Mucosa of descending colon (tissue), 3 donors: Measurements from ENCODE around the gene CLEC1A. TPM values are rescaled to one million over a fixed set of nuclear protein-coding genes. Genes with fewer than 3 reads are reported as not detected.

Source experiments
- ATAC-seq: fragments of 200-7000 bp; cut with Tn5 transposase; one replicate; pipeline ENCODE4 v1.9.1; 2020; ENCODE audit warnings: mild to moderate bottlenecking, moderate library complexity
- DNase-seq, 3 donors: peaks; one replicate each; pipeline ENCODE4 v3.0.0-alpha.2; 2020
- H3K36me3 ChIP-seq: fragments of 200-600 bp; one replicate; pipeline ENCODE4 v1.8.0; 2021; ENCODE audit warnings: low read depth, mild to moderate bottlenecking
- H3K4me1 ChIP-seq: fragments of 200-600 bp; one replicate; pipeline ENCODE4 v1.8.0; 2021; ENCODE audit warnings: low read depth, mild to moderate bottlenecking
- H3K4me3 ChIP-seq: fragments of 200-600 bp; one replicate; pipeline ENCODE4 v1.8.0; 2021; ENCODE audit warnings: mild to moderate bottlenecking
- H3K9me3 ChIP-seq: fragments of 200-600 bp; one replicate; pipeline ENCODE4 v1.8.0; 2021; ENCODE audit warnings: mild to moderate bottlenecking
- intact Hi-C, 2 donors: fragments of 100-400 bp; cut with DNase I in 1 of 2; cut with micrococcal nuclease in 1 of 2; formaldehyde crosslinking; loops; one replicate each; pipeline versions ENCODE4 v1.11.0 to v1.11.1; 2022; cut with DNase I, micrococcal nuclease
- total RNA-seq, 3 donors: library from RNA; stranded (reverse); fragmentation: NEBNext Ultra II Directional in 2 of 3; extraction: Animal tissue kit (Norgen Biotek cat#: 25700) in 2 of 3; gene quantifications; one replicate each; pipeline versions ENCODE4 v1.2.1 to v1.2.4, GENCODE V29; 2021 to 2023
- TF ChIP-seq, protein P1 (sequence below): fragments of 200-600 bp; IDR thresholded peaks from one replicate; pipeline ENCODE4 v1.8.0; 2022; ENCODE audit warnings: antibody characterized with exemption, mild to moderate bottlenecking
- donor health status: DM: no; HTN: no; CAD: no; lungs with moderate emphysema.
- donor health status: DM: no; HTN: no; CAD: no.
- donor health status: DM: no; HTN: yes; CAD: no.

CLEC1A gene
- total RNA-seq, 3 donors from 2014 or later: 0.67 to 2.8 (median 1.2) TPM

- no peaks in the 10 kb centered on the region for H3K4me1 ChIP-seq
- no peak for DNase-seq
- no peaks in the 10 kb centered on the region for H3K36me3 ChIP-seq
- H3K4me3 ChIP-seq: no peak overlapping the region
- no peaks in the 10 kb centered on the region for H3K9me3 ChIP-seq
- ATAC-seq: no peak
- TF ChIP-seq, protein P1, sequence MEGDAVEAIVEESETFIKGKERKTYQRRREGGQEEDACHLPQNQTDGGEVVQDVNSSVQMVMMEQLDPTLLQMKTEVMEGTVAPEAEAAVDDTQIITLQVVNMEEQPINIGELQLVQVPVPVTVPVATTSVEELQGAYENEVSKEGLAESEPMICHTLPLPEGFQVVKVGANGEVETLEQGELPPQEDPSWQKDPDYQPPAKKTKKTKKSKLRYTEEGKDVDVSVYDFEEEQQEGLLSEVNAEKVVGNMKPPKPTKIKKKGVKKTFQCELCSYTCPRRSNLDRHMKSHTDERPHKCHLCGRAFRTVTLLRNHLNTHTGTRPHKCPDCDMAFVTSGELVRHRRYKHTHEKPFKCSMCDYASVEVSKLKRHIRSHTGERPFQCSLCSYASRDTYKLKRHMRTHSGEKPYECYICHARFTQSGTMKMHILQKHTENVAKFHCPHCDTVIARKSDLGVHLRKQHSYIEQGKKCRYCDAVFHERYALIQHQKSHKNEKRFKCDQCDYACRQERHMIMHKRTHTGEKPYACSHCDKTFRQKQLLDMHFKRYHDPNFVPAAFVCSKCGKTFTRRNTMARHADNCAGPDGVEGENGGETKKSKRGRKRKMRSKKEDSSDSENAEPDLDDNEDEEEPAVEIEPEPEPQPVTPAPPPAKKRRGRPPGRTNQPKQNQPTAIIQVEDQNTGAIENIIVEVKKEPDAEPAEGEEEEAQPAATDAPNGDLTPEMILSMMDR: no peak
- intact Hi-C loops: no loop called here
These were observed 27.6 kb upstream of the CLEC1A start for GRCh38 chr12:10126413-10126812.

DNA sequence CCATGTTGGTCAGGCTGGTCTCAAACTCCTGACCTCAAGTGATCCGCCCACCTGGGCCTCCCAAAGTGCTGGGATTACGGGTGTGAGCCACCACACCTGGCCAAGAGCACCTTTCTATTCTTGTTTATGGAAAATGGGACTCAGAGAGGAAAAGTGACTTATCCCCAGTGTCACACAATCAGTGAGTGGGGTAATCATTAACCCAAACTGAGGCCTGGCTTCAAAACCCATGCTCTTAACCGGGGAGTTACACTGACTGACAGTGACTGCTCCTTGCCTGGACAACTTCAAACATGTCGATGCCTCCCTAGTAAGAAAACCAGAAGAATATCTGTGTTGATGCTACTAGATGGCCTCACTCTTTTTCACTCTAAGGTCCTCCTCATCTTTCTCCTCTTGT, 23.9 kb upstream of the CLEC1A start:
- H3K4me1 ChIP-seq: no peaks in the 10 kb centered on the region
- no peak overlapping the region for H3K4me3 ChIP-seq
- TF ChIP-seq, protein P1: no peak
- no peaks in the 10 kb centered on the region for H3K36me3 ChIP-seq
- H3K9me3 ChIP-seq: no peaks in the 10 kb centered on the region
- no peak for DNase-seq
- no peak for ATAC-seq
- intact Hi-C loops: no loop called here

DNA sequence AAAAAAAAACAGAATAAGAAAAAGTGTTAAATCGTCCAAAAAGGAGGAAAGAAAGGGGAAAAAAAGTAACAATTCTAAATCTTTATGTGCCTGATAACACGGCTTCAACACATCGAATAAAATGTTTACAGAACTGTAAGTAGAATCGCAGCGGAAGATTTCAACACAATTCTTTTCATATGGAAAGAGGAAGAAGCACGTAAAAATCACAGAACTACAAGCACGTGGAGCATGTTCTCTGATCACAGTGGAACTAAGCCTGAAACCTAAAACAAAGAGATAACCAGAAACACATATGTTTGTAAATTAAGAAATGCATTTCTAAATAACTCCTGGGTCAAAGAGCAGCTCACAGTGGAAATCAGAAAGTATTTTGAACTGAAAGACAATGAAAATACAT, 22.5 kb upstream of the CLEC1A start:
- no peaks in the 10 kb centered on the region for H3K4me1 ChIP-seq
- H3K4me3 ChIP-seq: no peak overlapping the region
- DNase-seq (no peak), ATAC-seq (no peak)
- no peaks in the 10 kb centered on the region for H3K9me3 ChIP-seq
- no peaks in the 10 kb centered on the region for H3K36me3 ChIP-seq
- intact Hi-C loops: no loop called here
- TF ChIP-seq, protein P1: no peak

GRCh38 chr12:10119066-10119465, 20.3 kb upstream of the CLEC1A start:
- Histone ChIP-seq H3K36me3 (no peaks in the 10 kb centered on the region), H3K4me3 (no peak overlapping the region), H3K4me1 (no peaks in the 10 kb centered on the region), H3K9me3 (no peaks in the 10 kb centered on the region)
- intact Hi-C loops: no loop called here
- DNase-seq: no peak
- ATAC-seq: no peak
- TF ChIP-seq, protein P1: no peak

DNA sequence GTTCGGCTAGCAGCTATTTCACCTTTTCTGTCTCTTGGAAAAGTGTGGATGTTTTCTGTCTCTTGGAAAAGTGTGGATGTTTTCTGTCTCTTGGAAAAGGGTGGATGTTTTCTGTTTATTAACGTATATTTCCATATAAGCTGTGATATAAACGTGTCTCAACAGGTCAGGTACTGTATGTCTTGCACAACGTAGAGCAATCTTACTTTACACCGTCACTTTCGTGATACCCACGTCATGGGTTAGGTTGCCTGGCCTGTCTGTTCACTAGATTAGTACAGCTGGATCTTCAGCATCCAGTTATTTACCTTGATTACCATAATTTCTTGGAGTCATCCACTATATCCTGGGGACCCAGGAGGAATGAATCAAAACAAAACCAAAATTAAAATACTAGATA, 17.1 kb upstream of the CLEC1A start:
- Histone ChIP-seq H3K4me1 (no peaks in the 10 kb centered on the region), H3K36me3 (no peaks in the 10 kb centered on the region), H3K9me3 (no peaks in the 10 kb centered on the region), H3K4me3 (no peak overlapping the region)
- TF ChIP-seq, protein P1: no peak
- no peak for DNase-seq
- intact Hi-C loops: no loop called here
- ATAC-seq: no peak

DNA sequence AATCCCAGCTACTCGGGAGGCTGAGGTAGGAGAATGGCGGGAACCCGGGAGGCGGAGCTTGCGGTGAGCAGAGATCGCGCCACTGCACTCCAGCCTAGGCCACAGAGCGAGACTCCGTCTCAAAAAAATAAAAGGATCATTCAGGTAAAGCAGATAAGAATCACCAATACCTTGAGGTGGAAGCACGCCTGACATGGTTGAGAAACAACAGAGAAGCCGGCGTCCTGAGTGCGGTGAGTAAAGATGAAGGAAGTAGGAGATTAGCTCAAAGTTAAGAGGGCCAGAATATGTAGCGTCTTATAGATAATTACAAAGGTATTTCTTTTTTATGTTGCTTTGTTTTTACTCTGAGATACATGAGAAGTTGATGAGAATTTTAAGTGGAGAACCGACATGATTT, 16.5 kb upstream of the CLEC1A start:
- intact Hi-C loops: no loop called here
- no peak overlapping the region for H3K4me3 ChIP-seq
- DNase-seq (no peak), ATAC-seq (no peak)
- no peaks in the 10 kb centered on the region for H3K4me1 ChIP-seq
- no peaks in the 10 kb centered on the region for H3K36me3 ChIP-seq
- TF ChIP-seq, protein P1: no peak
- H3K9me3 ChIP-seq: no peaks in the 10 kb centered on the region
